IPS DF 4.7 (cell line): ENCODE results near the gene RAB40A.

Source experiments
- DNase-seq: peaks from one replicate; pipeline ENCODE4 v3.0.0-alpha.2; 2013; ENCODE audit warnings: low spot score; ENCODE audit errors: extremely low read depth

Gene RAB40A, protein sequence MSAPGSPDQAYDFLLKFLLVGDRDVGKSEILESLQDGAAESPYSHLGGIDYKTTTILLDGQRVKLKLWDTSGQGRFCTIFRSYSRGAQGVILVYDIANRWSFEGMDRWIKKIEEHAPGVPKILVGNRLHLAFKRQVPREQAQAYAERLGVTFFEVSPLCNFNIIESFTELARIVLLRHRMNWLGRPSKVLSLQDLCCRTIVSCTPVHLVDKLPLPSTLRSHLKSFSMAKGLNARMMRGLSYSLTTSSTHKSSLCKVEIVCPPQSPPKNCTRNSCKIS

DNA sequence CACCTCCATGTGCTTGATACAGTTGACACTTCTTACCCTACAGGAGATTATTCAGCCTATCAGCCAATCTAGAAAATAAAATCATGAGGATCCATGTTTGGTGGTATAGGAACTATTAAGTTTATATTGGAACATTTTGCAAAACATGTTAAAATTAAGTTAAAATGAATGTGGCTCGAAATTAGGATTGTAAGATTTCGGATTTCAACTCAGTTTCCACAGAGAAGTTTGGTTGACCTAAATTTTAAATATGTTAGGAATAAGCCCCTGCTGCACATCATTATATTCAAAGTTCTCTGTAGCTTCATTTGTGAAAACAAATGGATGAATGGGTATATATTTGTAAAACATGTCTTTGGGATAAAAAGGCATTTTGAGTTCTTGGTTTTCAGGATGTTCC lies at the start of gene RAB40A:
Gene RAB40A (minus strand): TSS at position 101 of the 400 bp plus-strand sequence. CDS start 18,733 bp downstream, outside the sequence.
- DNase-seq, result no peak

DNA sequence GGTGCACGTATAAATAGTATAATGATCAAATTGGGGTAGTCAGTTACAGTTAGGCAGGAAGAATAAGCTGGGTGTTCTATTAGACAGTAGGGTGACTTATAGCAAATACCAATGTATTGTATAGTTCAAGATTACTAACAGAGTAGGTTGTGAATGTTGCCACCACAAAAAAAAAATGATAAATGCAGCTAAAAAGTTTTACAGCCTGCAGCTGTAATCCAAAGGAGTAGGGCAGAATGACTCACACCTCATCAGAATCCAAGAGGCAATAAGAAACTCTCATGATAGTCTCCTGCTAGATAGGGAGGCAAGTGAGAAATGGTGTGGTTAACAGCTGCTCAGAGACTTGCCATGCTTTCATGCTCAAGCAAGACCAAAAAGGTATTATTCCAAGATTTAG lies 46.5 kb upstream of the RAB40A start:
- DNase-seq, result no peak

DNA sequence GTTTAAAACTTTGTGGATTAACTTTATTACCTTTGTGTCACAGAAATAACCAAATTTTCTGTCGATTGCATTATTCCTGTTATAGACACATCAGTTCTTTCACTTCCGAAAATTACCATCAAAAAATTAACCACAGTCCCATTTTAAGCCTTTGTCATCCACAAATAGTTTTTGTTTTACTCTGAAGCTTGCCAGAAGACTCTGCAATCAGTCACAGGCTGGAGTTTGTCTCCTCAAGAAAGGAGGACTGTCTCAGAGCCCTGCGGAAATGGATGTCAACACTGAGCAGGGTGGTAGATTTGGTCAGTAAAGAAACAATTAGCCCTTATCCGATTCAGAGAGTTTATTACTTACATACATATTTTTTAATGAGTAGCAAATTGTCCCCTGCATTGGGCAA lies 45.9 kb upstream of the RAB40A start:
- no peak for DNase-seq

DNA sequence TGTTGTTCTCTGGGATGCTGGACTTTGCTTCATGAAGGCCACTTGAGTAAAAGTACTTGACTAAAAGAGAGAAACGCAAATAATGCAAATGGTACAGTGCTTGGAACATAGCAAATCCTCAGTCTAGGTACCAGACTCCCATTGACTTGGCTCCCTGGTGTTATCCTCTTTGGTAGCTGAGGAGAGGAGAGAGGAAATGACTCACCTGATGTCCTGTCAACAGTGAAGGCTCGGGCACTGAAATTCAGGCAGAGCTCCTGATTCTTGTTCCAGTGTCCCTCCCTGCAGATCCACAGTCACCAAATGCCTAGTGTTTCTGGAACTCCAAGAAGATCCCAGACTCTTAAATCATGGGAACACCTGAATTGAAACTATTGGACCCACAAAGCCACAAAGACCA lies 43.5 kb upstream of the RAB40A start:
- no peak for DNase-seq

DNA sequence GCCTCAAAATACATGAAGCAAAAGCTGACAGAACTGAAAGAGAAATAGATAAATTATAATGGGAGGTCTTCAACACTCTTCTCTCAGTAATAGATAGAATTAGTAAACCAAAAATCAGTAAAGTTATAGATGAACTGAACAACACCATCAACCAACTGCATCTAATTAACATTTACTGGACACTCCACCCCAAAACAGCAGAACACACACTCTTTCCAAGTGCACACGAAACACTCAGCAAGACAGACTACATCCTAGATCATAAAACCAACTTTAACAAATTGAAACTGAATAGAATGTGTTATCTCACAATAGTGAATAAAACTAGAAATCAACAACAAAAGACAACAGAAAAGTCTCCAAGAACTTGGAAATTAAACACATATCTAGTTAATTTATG lies 41.0 kb upstream of the RAB40A start:
- no peak for DNase-seq

DNA sequence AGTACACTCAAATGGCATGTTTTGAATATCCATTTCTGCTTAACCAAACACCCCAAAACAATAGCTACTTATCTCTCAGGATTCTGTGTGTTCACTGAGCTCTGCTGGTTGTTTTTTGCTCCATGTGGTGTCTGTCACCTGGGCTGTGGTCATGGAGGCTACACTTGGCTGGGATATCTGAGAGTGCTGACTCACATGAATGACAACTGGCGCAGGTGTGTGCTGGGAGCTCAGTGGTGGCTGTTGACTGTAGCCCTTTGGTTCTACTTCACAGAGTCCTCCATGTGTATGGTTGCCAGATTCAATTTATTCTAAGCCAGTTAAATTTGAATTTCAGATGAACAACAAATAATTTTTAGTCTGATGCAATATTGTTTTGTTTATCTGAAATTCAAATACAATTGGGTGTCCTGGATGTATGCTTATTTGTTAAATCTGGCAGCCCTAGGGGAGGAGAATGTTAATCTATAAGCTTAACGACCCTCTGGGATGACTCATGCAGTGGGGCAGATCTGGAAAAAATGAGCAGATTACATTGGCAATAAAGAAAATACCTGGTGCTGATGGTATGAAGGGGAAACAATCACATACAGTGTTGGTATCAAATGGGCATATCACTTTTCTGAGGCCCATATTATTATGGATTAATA lies 37.8 kb upstream of the RAB40A start:
- no peak for DNase-seq

DNA sequence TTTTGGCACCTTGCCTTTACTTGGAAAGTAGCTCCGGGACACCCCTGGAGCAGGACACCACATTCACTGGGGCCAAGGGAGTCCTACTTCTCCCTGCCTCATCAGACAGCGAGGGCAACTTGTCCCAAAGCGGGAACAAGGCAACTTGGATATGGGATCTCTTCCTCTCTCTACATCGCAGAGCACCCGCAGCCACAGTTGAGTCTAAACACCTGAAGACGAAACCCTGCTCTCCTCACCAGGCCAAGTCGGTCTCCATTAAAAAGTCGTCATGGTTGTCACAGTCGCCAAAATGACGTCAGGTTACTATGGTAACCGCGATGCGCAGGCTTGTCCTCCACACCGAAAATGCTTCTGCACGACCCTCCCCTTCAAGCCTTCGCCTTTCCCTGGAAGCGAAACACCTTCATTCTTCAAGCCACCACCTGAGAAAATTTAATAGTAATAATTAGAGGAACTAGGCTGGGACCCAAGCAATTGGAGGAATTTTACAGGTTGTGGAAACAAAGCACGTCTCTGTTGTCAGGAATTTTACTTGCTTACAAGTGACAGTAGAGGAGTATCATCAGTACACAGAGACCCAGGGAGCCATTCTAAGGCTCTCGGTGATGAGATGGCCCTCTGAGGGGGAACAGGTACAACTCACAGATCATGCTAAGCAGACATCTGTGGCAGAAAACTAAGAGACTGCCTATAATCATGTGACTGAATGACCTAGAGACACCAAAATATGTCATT lies 35.6 kb upstream of the RAB40A start:
- peak; percentile 41 for DNase-seq

DNA sequence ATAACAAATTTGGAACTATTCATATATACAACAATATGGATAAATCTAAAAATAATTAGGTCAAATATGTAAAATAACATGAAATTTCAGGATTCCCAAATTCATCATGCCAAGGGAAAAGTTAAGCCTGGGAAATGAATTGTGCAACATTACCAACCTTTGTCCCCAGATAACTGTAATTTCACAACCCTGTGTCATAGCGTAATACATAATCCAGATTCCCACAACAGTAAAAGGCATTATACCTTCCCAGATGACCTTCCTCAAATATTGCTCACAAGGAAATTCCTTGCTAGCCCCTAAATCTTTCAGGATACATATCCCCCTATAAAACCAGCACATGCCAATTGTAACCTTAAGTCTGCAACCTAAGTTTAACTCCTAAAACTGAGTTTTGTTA lies 32.9 kb upstream of the RAB40A start:
- DNase-seq, result no peak

DNA sequence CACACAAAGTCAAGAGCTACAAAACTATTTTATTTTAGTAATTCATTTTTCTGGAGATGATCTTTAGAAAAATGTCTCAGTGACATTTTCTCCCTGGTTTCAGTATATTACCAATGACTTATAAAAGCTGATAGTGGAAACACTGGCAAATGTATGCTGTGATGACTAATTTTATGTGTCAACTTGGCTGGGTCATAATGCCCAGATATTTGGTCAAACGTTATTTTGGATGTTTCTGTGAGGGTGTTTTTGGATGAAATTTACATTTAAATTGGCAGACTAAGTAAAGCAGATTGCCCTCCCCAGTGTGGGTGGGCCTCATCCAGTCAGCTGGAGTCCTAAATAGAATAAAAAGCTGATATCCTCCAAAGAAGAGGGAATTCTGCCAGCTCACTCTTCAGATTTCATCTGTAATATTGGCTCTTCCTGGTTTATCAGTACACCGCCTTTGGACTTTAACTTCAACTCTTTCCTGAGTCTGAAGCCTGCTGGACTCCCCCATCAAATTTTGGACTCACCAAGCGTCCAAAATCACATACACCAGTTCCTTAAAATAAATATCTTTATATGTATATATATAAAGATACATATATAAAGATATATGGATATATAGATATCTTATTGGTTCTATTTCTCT lies 31.2 kb upstream of the RAB40A start:
- no peak for DNase-seq

DNA sequence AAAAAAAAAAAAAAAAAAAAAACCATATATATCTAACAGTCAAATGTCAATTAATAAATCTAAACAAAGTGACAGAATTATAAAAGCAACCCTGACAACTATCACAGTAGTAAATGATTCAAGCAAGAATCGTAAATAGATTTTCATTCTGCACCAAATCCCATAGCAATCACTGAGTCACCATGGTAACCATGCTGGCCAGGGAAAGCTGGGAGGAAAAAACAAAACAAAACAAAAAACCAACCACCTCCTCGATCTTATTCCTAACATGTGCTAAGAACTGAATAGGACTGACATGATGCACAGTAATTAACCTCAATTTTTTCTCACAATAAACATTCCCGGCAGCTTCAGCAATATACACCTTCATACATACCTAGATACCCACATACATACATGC lies 30.6 kb upstream of the RAB40A start:
- no peak for DNase-seq

DNA sequence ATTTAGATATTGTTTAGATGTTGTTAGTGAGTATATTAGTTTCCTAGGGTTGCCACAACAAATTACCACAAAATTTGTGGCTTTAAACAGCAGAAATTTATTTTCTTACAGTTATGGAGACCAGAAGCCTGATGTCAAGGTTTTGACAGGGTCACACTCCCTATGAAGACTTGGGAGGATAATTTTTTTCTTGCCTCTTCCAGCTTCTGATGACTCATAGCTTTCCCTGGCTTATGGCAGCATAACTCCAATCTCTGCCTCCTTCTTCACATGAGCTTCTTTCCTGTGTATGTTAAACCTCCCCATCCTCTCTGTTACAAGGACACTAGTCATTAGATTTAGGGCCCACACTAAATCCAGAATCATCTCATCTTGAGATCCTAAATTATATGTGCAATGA lies 20.9 kb upstream of the RAB40A start:
- no peak for DNase-seq

DNA sequence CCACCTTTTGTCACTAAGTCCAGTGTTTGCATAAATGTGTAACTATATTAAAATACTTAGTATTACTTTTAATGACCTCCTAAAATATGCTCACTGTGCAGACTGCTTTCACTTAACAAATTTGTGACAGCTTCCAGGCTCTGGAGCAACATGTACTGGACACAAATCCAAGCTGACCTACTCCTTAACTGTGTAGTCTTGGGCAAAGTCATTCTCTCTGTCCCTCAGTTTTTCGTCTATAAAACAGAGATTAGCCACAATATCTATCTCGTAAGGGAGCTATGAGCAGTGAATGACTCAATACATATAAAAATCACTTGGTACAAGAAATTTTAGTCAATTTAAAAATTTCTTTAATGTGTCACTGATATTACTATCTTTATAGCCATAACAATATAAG lies 20.4 kb upstream of the RAB40A start:
- DNase-seq, result no peak

DNA sequence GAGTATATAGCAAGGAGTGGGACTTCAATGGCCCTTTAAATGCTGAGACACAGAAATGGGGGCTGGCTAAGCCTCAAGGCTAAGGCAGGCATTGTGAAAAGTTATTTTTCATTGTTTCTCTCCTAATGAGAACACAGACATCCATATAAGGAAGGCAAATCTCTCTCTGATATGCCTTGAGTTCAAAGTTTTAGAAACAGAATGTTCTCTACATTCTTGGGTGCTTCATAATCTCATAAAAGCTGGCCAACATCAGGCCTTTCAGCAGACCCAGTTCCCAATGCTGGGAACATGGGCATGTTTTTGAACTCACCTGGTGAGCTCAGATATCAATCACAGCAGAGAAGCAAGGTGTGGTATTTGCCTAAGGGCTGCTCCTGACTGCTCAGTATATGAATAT lies 19.4 kb upstream of the RAB40A start:
- no peak for DNase-seq

DNA sequence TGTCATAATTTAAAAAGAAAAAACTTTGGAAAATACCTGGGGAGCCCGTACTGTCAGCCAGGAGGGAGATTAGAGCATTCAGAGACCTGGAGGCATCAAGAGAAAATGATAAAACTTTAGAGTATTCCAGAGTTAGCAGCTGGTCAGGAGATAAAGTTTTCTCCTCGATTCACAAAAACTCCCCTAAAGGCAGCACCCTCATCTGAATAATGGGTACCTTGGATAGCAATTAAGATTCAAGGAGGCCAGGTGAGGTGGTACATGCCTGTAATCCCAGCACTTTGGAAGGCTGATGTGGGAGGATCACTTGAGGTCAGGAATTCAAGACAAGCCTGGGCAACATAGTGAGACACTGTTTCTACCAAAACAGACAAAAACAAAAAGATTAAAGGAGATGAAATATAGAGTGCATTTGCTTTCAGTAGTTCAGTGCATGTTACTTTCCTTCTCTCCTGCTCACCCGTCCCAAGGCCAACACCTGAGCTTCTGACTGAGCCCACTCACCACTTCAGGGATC lies 18.6 kb upstream of the RAB40A start:
- DNase-seq, result no peak

DNA sequence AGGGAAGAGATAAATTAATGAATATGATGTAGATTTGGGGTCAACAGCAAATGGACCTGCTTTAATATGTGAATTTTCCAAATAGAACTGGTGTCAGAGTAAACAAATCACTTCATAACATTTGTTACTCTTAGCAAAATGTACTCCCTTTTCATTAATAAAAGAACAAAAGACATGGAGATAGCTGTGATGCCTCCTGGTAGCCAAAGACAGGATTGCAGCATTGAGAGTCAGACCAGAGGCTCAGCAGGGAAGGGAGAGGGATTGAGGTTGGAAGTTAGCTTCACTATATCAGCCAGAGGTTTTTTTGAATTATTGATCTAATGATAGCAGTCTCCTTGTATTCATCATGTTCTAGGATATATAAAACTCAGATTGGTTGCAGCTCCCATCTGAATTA lies 17.4 kb upstream of the RAB40A start:
- no peak for DNase-seq

DNA sequence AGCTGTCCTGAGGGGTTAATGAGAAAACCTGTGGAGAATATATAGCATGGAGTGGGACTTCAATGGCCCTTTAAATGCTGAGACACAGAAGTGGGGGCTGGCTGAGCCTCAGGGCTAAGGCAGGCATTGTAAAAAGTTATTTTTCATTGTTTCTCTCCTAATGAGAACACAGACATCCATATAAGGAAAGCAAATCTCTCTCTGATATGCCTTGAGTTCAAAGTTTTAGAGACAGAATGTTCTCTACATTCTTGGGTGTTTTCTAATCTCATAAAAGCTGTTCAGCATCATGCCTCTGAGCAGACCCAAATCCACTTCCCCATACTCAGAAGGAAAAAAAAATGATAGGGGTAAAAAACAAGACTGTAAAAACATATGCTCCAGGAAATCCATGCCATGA lies 16.8 kb upstream of the RAB40A start:
- no peak for DNase-seq

DNA sequence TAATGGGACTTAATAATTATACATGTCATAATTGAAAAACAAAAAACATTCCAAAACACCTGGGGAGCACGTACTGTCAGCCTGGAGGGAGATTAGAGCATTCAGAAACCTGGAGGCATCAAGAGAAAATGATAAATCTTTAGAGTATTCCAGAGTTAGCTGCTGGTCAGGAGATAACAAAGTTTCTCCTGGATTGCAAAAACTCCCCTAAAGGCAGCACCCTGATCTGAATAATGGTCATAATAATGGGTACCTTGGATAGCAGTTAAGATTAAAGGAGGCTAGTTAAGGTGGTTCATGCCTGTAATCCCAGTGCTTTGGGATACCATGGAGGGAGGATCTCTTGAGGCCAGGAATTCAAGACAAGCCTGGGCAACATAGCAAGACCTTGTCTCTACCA lies 15.9 kb upstream of the RAB40A start:
- DNase-seq, result no peak

DNA sequence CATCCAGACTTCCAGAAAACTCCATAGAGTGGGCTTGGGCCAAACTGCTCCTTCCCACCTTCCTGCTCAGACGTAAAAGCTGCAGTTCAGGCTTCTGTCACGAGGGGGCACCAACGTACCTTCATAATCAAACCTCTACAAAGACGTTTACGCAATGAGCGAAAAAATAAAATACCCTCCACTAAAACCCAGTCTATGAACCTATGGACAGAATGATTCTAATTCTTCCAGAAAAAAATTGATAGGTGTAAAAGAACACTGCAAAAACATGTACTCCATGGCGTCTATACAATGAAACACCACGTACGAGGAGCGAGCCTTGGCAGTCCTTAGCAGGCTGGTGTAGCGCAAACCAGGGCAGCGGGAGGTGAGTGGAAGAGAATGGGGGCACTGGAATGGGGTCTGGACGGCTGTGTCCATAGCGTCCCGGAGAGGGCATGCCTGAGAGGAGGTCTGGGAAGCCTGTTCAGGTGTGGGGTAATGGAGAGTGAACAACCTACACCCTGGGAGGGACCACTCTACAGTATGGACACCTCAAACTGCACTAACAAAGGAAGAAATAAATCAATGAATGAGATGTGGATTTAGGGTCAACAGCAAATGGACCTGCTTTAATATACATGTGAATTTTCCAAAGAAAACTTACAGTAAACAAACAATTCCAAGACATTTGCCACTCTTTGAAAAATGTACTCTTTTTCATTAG lies 14.4 kb upstream of the RAB40A start:
- DNase-seq, result peak; percentile 9

DNA sequence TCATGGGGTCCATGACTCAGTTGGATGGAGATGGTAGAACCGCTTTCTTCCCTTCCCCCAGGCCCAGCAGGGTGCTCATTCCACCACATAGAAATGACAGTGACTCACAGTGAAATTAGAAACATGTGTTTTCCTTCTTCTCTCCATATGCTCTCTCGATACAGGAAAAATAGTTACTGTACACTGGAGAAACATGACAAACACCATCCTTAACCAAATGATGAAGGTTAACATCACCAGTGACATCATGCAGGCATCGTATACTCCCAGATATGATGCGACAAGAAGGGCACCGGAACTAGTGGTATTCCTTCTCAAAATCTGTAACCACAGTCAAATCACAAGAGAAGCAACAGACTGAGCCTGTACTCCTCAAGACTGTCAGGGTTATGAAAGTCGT lies 11.7 kb upstream of the RAB40A start:
- DNase-seq, result no peak

DNA sequence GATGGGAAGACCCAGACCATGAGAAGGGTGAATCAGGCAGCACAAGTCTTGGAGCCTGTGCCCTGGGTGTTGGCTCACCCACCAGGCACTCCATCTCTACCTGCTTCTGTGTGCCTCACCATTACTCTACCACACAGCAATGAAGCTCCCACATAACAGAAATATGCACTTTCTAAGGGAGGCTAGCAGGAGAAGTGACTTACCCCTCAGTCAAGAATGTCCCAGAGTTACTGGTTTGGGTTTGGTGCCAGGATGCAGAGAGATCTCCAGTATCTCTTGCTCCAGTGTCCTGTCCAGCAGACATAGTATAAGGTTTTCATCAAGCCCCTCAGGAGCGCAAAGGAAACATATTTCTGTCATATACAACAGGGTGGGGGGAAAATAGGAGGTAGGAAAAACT lies 11.3 kb upstream of the RAB40A start:
- no peak for DNase-seq

DNA sequence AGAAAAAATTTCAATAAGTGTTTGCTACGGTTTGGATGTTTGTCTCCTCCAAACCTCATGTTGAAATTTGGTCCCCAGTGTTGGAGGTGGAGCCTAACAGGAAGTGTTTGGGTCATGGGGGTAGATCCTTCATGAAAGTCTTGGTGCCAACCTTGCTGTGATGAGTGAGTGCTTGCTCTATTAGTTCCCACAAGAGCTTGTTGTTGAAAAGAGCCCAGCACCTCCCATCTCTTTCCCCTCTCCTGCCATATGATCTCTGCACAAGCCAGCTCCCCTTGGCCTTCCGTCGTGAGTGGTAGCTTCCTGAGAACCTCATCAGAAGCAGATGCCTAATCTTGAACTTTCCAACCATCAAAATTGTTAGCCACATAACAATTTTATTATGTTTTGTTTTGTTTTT lies 10.3 kb upstream of the RAB40A start:
- no peak for DNase-seq
